Dedifferentiated amniotic fluid mesenchymal stem cell (primary cell): ENCODE results near the gene ROR2.
"Not testable (repeated sequence)": the region's sequence is repeated elsewhere in the genome, so short reads cannot be mapped to it uniquely, and the experiment has no call there.

Source experiments
- DNase-seq: peaks from one replicate; pipeline ENCODE4 v3.0.0-alpha.2; 2016; ENCODE audit errors: extremely low spot score

Gene ROR2

GRCh38 chr9:91572044-91572443 lies 378.0 kb downstream of the ROR2 start:
- peak; percentile 71 for DNase-seq

DNA sequence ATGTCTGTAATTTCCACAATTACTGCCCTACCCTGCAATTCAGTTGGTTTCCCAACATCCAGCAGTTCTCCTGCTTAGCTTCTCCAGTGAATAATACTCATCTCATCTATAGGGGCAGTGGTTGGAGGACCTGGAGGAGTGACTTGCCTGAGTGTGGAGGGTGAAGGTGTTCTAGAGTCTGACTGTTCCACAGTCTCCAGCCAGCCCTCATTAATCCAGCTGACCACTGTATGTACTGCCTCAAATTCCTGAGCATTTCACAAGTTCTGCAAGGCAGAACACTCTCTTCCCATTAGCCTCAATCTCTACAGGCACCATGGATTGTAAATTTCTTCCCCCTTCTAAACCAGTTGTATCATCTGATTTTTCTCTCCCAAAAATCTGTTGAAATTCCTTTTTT lies 379.0 kb downstream of the ROR2 start:
- DNase-seq = no peak

- no peak for DNase-seq
Measured at GRCh38 chr9:91567642-91568274, 382.3 kb downstream of the ROR2 start.

DNA sequence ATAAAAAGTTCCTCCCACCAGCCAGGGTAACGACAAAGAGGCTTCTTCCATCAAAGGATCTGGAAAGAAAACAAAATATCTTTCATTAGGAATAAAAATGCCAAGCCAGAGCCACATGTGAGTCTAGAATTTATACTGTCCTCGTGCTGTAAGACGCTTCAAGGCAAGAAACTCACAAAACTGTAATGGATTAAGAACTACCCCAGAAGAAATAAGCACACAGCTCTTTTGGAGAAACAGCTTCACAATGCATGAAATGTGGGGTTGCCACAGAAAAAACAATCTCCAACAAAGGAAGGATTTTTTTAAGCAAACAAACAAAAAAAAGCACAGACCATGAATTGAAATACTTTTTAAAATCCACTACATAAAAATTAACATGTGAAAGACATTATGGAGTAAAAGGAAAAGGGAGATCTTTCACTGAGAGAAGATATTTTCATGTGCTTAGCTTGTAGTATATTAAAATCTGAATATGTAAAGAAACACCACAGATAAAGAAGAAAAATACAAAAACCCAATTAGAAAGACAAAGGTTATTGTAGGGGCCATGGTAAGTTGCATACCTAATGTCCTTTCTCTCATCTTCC lies 385.9 kb downstream of the ROR2 start:
- DNase-seq = no peak

- no peak for DNase-seq
Measured at GRCh38 chr9:91562416-91562815, 387.6 kb downstream of the ROR2 start.

GRCh38 chr9:91560301-91560700 lies 389.7 kb downstream of the ROR2 start:
- DNase-seq = peak; percentile 52

- DNase-seq = no peak
Measured at GRCh38 chr9:91558879-91559278, 391.1 kb downstream of the ROR2 start.

DNA sequence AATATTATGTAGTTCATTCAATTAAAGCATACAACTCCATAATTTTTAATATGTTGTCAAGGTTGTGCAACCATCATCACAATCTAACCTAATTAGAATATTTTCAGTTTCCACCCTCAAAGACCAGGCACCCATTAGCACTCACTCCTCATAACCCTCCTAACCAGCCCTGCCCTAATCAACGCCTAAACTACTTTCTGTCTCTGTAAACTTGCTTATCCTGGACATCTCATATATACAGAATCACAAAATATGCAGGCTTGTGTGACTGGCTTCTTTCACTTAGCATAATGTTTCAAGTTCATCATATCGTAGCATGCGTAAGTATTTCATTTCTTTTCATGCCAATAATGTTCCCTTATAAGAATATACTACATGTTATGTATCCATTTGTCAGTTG lies 391.6 kb downstream of the ROR2 start:
- DNase-seq = no peak

DNA sequence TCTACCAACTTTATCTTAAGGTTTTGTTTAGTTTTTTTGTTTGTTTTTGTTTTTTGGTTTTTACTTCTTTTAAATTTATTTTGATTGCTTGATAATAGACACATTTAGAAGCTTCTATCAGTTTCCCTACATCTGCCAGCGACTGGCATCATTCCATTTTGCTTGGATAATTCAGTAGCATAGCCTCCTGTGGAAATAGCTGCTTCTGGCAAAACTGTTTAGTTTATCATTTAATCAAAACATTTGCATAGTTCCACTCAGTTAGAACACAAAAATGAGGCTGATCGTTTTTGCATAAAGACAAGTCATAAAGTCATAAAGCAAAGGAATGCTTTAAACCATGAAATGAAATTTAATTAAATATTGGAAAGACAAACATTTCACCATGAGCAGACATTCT lies 392.7 kb downstream of the ROR2 start:
- DNase-seq = no peak

DNA sequence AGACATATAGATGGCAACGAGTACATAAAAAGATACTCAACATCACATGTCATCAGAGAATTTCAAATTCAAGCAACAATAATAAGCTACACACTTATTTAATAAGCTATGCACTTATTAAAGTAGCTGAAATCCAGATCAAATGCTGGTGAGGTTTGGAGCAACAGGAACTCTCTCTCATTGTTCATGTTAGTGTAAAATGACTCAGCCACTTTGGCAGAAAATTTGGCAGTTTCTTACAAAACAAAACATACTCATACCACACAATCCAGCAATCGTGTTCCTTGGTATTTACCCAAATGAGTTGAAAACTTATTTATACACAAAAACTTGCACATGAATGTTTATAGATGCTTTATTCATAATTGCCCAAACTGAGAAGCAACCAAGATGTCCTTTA lies 394.9 kb downstream of the ROR2 start:
- DNase-seq = no peak

- no peak for DNase-seq
Measured at GRCh38 chr9:91549177-91549576, 400.9 kb downstream of the ROR2 start.

DNA sequence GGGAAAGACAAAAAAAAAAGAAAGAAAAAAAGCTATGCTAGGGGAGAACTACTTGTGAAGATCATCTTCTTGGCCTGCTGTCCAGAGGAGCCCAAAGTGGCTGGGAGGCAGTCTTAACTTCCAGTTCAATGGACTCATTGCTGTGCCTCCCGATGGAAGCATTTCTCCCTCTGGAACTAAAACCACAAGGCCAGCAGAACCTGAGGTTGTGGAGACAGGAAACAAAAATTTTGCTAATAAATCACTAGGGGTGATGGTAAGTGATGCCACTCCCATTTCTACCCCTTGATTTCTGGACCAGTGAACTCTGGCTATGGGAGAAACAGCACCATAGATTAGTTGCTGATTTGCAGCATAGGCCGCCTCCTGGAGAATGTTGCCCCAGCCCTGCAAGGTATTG lies 402.9 kb downstream of the ROR2 start:
- no peak for DNase-seq

GRCh38 chr9:91546574-91546973 lies 403.5 kb downstream of the ROR2 start:
- no peak for DNase-seq

GRCh38 chr9:91541734-91542133 lies 408.3 kb downstream of the ROR2 start:
- DNase-seq = no peak

- DNase-seq = not testable (repeated sequence)
Measured at GRCh38 chr9:91540506-91540905, 409.5 kb downstream of the ROR2 start.

DNA sequence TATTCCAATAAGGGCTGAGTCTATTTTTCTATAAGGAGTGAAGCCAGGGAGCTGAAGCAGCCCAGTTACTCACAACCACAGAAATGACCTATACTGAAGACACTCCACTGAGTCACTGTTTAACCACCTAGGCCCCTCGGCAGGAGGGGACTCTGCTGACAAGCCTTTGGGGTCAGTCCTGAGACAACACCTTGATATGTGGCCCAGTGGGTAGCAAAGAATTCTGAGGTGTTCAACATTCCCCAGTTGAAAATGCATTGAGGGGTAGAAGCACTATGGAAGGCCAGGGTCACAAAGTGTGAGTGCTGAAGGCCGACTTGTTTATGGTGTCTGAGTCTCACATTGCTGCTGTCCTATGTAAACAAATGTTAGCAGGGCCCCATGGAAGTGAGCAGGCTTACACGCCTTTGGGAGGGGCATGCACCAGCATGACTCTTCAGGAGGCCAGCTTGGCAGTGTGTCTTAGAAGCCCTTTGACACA lies 413.8 kb downstream of the ROR2 start:
- DNase-seq = peak; percentile 29

DNA sequence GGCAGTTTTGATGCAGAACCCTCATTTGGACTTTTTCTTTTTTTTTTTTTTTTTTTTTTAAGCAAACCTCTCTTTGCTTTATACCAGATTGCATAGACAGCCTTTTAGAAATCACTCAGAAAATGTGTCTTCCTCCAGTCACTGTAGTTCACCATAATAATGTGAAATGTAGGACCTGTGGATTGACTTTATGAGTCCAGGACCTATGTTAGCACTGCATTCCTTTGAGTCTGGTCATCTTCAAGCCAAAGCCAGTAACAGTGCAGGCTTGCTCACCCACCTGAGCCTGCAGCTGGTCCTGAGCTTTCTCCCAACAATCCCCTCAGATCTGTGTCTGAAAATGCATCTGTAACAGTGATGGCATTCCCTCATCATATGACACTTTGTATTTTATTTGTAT lies 415.7 kb downstream of the ROR2 start:
- DNase-seq = no peak

- no peak for DNase-seq
Measured at GRCh38 chr9:91533382-91533781, 416.6 kb downstream of the ROR2 start.

- DNase-seq = no peak
Measured at GRCh38 chr9:91532325-91532724, 417.7 kb downstream of the ROR2 start.

DNA sequence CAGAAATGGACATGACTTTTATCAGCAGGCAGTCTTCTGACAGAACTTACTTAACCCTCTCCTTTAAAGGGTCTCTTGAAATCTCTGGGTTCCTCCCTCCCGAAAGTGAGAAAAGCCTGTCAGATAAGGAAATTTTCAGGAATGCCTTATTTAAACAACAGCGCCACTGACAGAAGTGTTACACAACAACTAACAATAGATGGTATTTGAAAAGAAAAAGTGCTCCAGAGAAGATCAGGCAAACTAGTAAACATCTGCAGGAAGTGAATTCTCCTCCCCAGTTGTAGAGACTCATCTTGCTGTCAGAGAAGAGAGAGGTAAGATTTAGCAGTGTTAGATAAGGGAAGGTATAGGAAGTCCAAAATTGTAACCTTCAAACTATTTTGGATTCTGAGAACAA lies 419.2 kb downstream of the ROR2 start:
- DNase-seq = no peak

GRCh38 chr9:91522481-91522880 lies 427.5 kb downstream of the ROR2 start:
- DNase-seq = peak; percentile 60

- no peak for DNase-seq
Measured at GRCh38 chr9:91519520-91520277, 430.3 kb downstream of the ROR2 start.

DNA sequence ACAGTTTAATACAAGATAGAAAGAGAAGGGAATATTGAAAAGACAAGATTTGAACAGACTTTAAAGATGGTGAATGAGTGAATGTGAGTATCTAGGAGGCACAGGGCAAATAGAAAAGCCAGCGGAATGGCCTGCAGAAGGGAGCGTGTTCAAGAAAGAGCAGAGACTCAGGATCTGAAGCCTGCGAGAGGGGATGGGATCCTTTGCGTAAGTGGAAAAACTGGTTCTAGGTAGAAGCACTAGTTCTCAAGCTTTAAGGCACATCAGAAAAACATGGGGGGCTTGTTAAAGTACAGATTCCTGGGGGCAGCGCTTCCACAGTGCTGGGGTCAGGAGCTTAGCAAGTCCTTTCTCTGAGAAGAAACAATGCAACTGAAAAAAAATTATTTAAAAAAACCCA lies 431.6 kb downstream of the ROR2 start:
- no peak for DNase-seq
